ENCODE data around the gene ZAR1.

DNA sequence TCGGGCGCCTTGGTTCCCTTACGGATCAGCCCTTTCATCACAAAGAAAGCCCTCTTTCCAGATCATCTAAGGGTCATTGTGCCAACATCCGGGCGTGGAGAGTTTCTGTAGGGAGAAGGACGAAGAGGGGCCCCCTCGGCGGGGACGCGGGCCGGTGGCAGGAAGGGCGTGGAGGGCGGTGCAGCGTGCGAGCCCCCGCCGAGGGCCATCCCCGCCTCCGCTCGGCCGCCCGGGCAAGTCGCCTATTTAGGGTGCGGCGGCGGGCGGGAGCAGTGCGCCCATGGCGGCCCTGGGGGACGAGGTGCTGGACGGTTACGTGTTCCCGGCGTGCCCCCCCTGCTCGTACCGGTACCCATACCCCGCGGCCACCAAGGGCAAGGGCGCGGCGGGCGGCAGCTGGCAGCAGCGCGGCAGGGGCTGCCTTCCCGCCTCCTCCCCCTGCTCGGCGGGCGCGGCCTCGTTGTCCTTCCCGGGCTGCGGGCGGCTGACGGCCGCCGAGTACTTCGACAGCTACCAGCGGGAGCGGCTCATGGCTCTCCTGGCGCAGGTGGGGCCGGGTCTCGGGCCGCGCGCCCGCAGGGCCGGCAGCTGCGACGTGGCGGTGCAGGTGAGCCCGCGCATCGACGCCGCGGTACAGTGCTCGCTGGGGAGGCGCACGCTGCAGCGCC lies at the start of gene ZAR1:
- TF ChIP-seq, protein P1, sequence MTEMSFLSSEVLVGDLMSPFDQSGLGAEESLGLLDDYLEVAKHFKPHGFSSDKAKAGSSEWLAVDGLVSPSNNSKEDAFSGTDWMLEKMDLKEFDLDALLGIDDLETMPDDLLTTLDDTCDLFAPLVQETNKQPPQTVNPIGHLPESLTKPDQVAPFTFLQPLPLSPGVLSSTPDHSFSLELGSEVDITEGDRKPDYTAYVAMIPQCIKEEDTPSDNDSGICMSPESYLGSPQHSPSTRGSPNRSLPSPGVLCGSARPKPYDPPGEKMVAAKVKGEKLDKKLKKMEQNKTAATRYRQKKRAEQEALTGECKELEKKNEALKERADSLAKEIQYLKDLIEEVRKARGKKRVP (CRISPR knock-in tag; IDR thresholded peaks at IDR 0.05), result no peak
- TF ChIP-seq ZBTB8A (IDR thresholded peaks at IDR 0.05; ENCODE audit: partially characterized antibody), result no peak
- TF ChIP-seq POLR2AphosphoS5 (IDR thresholded peaks at IDR 0.05; ENCODE audit: control insufficient read depth, insufficient read depth, low read depth, low read length), result no peak
- TF ChIP-seq, protein P2, sequence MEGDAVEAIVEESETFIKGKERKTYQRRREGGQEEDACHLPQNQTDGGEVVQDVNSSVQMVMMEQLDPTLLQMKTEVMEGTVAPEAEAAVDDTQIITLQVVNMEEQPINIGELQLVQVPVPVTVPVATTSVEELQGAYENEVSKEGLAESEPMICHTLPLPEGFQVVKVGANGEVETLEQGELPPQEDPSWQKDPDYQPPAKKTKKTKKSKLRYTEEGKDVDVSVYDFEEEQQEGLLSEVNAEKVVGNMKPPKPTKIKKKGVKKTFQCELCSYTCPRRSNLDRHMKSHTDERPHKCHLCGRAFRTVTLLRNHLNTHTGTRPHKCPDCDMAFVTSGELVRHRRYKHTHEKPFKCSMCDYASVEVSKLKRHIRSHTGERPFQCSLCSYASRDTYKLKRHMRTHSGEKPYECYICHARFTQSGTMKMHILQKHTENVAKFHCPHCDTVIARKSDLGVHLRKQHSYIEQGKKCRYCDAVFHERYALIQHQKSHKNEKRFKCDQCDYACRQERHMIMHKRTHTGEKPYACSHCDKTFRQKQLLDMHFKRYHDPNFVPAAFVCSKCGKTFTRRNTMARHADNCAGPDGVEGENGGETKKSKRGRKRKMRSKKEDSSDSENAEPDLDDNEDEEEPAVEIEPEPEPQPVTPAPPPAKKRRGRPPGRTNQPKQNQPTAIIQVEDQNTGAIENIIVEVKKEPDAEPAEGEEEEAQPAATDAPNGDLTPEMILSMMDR (IDR thresholded peaks at IDR 0.05 in 2 of 3, conservative IDR thresholded peaks at IDR 0.05 in 1 of 3; ENCODE audit: insufficient read depth in 2 of 3, low read depth in 1 of 3, low read length in 3 of 3), result no peak
- TF ChIP-seq RBFOX2 (IDR thresholded peaks at IDR 0.05; ENCODE audit: low read depth, low read length), result peak; percentile 51; the same call in 1 of the 2 replicates
- TF ChIP-seq, protein P3, sequence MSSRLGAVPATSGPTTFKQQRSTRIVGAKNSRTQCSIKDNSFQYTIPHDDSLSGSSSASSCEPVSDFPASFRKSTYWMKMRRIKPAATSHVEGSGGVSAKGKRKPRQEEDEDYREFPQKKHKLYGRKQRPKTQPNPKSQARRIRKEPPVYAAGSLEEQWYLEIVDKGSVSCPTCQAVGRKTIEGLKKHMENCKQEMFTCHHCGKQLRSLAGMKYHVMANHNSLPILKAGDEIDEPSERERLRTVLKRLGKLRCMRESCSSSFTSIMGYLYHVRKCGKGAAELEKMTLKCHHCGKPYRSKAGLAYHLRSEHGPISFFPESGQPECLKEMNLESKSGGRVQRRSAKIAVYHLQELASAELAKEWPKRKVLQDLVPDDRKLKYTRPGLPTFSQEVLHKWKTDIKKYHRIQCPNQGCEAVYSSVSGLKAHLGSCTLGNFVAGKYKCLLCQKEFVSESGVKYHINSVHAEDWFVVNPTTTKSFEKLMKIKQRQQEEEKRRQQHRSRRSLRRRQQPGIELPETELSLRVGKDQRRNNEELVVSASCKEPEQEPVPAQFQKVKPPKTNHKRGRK (tag; IDR thresholded peaks at IDR 0.05), result no peak
- no peak for TF ChIP-seq ZNF431 (CRISPR knock-in tag; IDR thresholded peaks at IDR 0.05)
- no peak for TF ChIP-seq MAFK (IDR thresholded peaks at IDR 0.05; ENCODE audit: low read length)
- TF ChIP-seq LEF1 (IDR thresholded peaks at IDR 0.05), result no peak
- no peak for TF ChIP-seq ADNP (tag; IDR thresholded peaks at IDR 0.05)
- no peak for TF ChIP-seq RAD21 (CRISPR knock-in tag; conservative IDR thresholded peaks at IDR 0.05 in 1 of 2, IDR thresholded peaks at IDR 0.05 in 1 of 2)
- TF ChIP-seq ATF2 (CRISPR knock-in tag; IDR thresholded peaks at IDR 0.05), result no peak
- TF ChIP-seq EP300 (IDR thresholded peaks at IDR 0.05; ENCODE audit: low read length), result no peak

Measured in K562 (cell line).